Activated naive CD4-positive, alpha-beta T cell treated with anti-CD3 and anti-CD28 coated beads, Interleukin-2, amount 10 ng/mL, durations not matched to agents 7 days and 5 days (primary cell): ENCODE measurements around the gene PDP2.

Source experiments
- CTCF ChIA-PET: fragments of 350-600 bp; sonication (Branson Sonifier 250); formaldehyde crosslinking; loops from one replicate; lab custom pipeline; 2021; ENCODE audit warnings: antibody characterized with exemption; lab: Charles Lee
- DNase-seq: peaks from one replicate; pipeline ENCODE4 v3.0.0-alpha.2; 2020
- H3K27ac Mint-ChIP-seq: one replicate; pipeline ENCODE4 v1.8.0; 2021; ENCODE audit warnings: mild to moderate bottlenecking, moderate library complexity, mixed read lengths
- H3K27me3 Mint-ChIP-seq: one replicate; pipeline ENCODE4 v1.8.0; 2021; ENCODE audit warnings: mild to moderate bottlenecking, mixed read lengths
- H3K36me3 Mint-ChIP-seq: one replicate; pipeline ENCODE4 v1.8.0; 2021; ENCODE audit warnings: mixed read lengths
- H3K4me1 Mint-ChIP-seq: one replicate; pipeline ENCODE4 v1.8.0; 2021; ENCODE audit warnings: mixed read lengths
- H3K4me3 Mint-ChIP-seq: one replicate; pipeline ENCODE4 v1.8.0; 2021; ENCODE audit warnings: mild to moderate bottlenecking, moderate library complexity, mixed read lengths
- H3K9me3 Mint-ChIP-seq: one replicate; pipeline ENCODE4 v1.8.0; 2021; ENCODE audit warnings: mixed read lengths

Gene PDP2

DNA sequence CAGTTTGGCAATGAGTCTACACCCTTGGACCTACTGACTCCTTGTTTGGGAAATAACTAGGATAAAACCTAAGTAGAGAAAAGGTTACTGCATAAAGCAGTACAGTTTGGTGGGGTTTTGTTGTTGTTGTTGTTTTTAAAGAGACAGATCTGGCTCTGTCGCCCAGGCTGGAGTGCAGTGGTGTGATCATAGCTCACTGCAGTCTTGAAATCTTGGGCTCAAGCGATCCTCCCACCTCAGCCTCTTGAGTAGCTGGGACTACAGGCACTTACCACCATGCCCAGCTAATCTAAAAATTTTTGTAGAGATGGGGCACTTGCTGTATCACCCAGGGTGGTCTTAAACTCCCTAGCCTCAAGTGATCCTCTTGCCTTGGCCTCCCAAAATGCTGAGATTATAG, 1.2 kb downstream of the PDP2 start:
- Mint-ChIP-seq H3K4me1 (peaks cover 43% of the 10 kb centered on the region), H3K36me3 (peaks cover 18% of the 10 kb centered on the region), H3K4me3 (peak overlapping the region; percentile 99), H3K27me3 (peaks cover 6% of the 10 kb centered on the region), H3K9me3 (no peaks in the 10 kb centered on the region), H3K27ac (no peak overlapping the region)
- CTCF ChIA-PET = interaction anchor here (0.6 to 3.3 kb wide), 7 partner anchors 9 to 47 kb away, joined by 3 to 20 read pairs (median 10); no protein-coding TSS in a partner anchor
- DNase-seq = no peak

DNA sequence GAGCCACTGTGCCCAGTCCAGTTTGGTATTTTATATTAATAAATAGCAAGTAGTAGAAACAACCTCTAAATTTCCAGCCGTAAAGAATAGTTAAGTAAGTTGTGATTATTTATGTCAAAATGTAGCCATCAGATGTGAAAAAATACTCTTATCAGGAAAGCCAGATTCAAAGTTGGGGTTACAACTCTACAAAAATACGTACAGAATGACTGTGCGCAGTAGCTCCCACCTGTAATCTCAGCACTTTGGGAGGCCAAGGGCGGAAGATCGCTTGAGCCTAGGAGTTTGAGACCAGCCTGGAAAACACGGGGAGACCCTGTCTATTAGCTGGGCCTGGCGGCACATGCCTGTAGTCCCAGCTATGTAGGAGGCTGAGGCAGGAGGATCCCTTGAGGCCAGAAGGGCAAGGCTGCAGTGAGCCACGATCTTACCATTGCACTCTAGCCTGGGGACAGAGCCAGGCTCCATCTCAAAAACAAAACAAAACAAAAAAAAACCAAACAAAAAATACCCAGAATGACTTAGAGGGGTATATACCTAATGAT, 1.7 kb downstream of the PDP2 start:
- Mint-ChIP-seq H3K4me3 (no peak overlapping the region), H3K4me1 (peaks cover 46% of the 10 kb centered on the region), H3K27ac (no peak overlapping the region), H3K36me3 (peaks cover 23% of the 10 kb centered on the region), H3K27me3 (peaks cover 6% of the 10 kb centered on the region), H3K9me3 (no peaks in the 10 kb centered on the region)
- CTCF ChIA-PET = interaction anchor here (1.3 to 3.3 kb wide), 5 partner anchors 9 to 42 kb away, joined by 3 to 20 read pairs (median 12); no protein-coding TSS in a partner anchor
- no peak for DNase-seq

DNA sequence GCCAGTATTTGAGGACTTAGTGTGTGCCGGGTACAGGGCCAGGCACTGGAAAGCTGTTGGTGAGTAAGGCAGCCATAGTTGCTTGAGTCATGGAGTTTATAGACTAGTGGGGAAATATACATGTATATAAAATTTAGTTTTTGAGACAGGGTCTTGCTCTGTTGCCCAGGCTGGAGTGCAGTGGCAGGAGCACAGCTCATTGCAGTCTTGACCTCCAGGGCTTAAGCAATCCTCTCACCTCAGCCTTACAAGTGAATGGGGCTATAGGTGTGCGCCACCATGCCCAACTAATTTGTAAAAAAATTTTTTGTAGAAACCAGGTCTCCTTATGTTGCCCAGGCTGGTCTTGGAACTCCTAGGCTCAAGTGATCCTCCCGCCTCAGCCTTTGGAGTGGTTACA, 2.4 kb downstream of the PDP2 start:
- H3K4me1 Mint-ChIP-seq = peaks cover 51% of the 10 kb centered on the region
- H3K4me3 Mint-ChIP-seq = no peak overlapping the region
- DNase-seq = no peak
- no peak overlapping the region for H3K27ac Mint-ChIP-seq
- H3K9me3 Mint-ChIP-seq = no peaks in the 10 kb centered on the region
- peaks cover 28% of the 10 kb centered on the region for H3K36me3 Mint-ChIP-seq
- CTCF ChIA-PET = interaction anchor here (1.9 to 2.8 kb wide), 3 partner anchors 10 to 12 kb away, joined by 4 to 12 read pairs (median 12); no protein-coding TSS in a partner anchor
- peaks cover 6% of the 10 kb centered on the region for H3K27me3 Mint-ChIP-seq

DNA sequence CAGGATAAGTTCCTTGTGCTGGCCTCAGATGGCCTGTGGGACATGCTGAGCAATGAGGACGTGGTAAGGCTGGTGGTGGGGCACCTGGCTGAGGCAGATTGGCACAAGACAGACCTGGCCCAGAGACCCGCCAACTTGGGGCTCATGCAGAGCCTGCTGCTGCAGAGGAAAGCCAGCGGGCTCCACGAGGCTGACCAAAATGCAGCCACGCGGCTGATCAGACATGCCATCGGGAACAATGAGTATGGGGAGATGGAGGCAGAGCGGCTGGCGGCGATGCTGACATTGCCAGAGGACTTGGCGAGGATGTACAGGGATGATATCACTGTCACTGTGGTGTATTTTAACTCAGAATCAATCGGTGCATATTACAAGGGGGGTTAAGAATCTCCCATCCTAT, 5.2 kb downstream of the PDP2 start:
- no peak overlapping the region for H3K4me3 Mint-ChIP-seq
- CTCF ChIA-PET = interaction anchor here (1.5 to 2.2 kb wide), 2 partner anchors 9 to 18 kb away, joined by 3 to 12 read pairs; no protein-coding TSS in a partner anchor

DNA sequence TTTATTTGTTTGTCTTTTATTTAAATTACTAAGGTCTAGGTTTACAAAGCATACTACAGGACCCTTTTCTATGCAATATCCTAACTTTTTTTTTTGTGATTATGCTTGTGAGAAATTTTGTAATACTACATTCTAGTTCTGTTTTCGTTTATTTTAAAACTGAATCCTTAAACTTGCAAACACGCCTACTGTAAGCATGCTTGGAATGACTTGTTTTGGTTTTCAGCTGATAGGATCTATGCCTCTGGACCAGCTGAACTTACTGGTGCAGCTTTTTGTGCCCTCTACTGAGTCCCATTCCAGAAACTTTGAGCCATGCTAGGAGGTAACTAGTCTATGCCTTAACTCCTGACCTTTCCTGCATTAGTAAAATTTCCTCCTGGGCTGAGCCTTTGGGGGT, 6.0 kb downstream of the PDP2 start:
- peaks cover 29% of the 10 kb centered on the region for H3K4me1 Mint-ChIP-seq
- no peak overlapping the region for H3K27ac Mint-ChIP-seq
- no peaks in the 10 kb centered on the region for H3K27me3 Mint-ChIP-seq
- H3K9me3 Mint-ChIP-seq = no peaks in the 10 kb centered on the region
- H3K36me3 Mint-ChIP-seq = peaks cover 36% of the 10 kb centered on the region
- H3K4me3 Mint-ChIP-seq = no peak overlapping the region
- DNase-seq = no peak
- CTCF ChIA-PET = interaction anchor here (1.5 to 2.2 kb wide), 2 partner anchors 9 to 19 kb away, joined by 3 to 12 read pairs; no protein-coding TSS in a partner anchor

More for the DNA sequence above, 5.2 kb downstream of the PDP2 start:
- Mint-ChIP-seq H3K4me1 (peaks cover 30% of the 10 kb centered on the region), H3K36me3 (peaks cover 32% of the 10 kb centered on the region), H3K9me3 (no peaks in the 10 kb centered on the region), H3K27ac (no peak overlapping the region), H3K27me3 (peaks cover under 1% of the 10 kb centered on the region)
- no peak for DNase-seq

DNA sequence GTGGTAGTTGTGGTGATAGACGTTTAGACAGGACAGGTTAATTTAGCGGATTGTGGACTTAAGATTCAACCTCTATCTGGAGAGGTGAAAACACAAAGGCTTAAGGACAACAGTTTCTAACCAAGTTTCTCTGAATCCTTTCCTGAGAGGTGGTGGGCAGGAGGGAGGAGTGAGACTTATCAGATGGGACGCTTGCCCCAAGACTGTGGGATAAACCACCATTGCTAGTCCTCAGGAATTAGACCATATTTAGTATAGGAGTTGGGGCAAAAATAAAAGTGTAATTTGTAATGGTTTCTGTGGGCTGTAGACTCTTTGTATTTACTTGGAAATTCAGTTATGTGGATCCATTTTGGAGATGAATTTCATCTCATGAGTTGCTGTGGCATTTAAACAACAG, 6.6 kb downstream of the PDP2 start:
- H3K4me3 Mint-ChIP-seq = no peak overlapping the region
- no peak for DNase-seq
- H3K27ac Mint-ChIP-seq = no peak overlapping the region
- no peaks in the 10 kb centered on the region for H3K27me3 Mint-ChIP-seq
- CTCF ChIA-PET = interaction anchor here (1.5 to 2.2 kb wide), 2 partner anchors 8 to 19 kb away, joined by 3 to 12 read pairs; no protein-coding TSS in a partner anchor
- no peaks in the 10 kb centered on the region for H3K9me3 Mint-ChIP-seq
- H3K4me1 Mint-ChIP-seq = peaks cover 26% of the 10 kb centered on the region
- H3K36me3 Mint-ChIP-seq = peaks cover 38% of the 10 kb centered on the region

DNA sequence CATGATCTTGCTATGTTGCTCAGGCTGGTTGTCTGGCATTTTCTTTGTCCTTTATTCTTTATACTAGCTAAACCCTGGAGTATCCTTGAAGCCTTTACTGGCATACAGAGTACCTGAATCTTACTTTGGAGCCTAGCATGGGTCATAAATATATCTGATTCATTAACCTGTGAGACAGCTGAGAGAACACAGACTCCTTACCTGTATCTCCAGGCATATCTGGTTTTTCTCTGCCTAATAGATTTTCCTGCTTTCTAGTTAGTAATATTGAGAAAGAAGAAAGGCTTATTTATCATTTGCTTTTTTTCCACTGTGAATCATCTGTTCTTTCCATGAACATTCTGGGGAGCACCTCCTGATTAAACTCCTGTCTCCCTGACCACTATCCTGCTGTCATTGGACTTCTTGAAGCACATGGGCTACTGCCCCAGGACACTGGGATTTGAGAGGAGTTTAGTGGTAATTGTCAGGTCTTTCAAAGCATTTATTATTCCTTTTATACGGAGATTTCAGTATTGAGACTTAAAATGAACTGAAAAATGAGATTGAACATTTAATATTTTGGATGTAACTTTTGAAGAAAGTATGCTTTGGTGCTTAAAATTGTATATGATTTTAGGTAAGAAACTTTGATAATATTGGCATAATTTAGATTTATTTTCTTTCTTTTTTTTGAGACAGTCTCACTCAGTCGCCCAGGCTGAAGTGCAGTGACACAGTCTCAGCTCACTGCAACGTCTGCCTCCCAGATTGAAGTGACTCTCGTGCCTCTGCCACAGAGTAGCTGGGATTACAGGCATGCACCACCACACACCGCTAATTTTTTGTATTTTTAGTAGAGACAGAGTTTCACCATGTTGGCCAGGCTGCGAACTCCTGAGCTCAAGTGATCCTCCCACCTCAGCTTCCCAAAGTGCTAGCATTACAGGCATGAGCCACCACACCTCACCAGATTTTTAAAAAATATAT, 8.6 kb downstream of the PDP2 start:
- H3K4me1 Mint-ChIP-seq = peaks cover 32% of the 10 kb centered on the region
- no peaks in the 10 kb centered on the region for H3K9me3 Mint-ChIP-seq
- H3K27me3 Mint-ChIP-seq = no peaks in the 10 kb centered on the region
- DNase-seq = no peak
- CTCF ChIA-PET = interaction anchor here (1.2 to 3.0 kb wide), 3 partner anchors 8 to 21 kb away, joined by 3 to 10 read pairs (median 3); partner anchors contain the start of gene PDP2
- peaks cover 41% of the 10 kb centered on the region for H3K36me3 Mint-ChIP-seq
- H3K27ac Mint-ChIP-seq = no peak overlapping the region
- H3K4me3 Mint-ChIP-seq = no peak overlapping the region

DNA sequence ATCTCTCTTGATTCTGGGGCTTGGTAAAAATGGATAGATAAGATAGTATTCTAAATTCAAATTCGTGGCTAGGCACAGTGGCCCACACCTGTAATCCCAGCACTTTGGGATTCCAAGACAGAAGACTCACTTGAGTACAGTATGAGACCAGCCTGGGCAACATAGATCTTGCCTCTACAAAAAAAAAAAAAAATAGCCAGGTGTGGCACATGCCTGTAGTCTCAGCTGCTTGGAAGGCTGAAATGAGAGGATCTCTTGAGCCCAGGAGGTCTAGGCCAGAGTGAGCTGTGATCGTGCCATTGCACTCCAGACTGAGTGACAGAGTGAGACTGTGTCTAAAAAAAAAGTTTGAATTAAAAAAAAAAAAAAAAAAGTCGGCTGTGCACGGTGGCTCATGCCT, 9.3 kb downstream of the PDP2 start:
- Mint-ChIP-seq H3K9me3 (no peaks in the 10 kb centered on the region), H3K36me3 (peaks cover 37% of the 10 kb centered on the region), H3K27me3 (no peaks in the 10 kb centered on the region), H3K4me3 (no peak overlapping the region), H3K27ac (no peak overlapping the region), H3K4me1 (peaks cover 33% of the 10 kb centered on the region)
- DNase-seq = no peak
- CTCF ChIA-PET = interaction anchor here (1.2 to 3.0 kb wide), 2 partner anchors 9 to 17 kb away, joined by 3 to 10 read pairs; partner anchors contain the start of gene PDP2

DNA sequence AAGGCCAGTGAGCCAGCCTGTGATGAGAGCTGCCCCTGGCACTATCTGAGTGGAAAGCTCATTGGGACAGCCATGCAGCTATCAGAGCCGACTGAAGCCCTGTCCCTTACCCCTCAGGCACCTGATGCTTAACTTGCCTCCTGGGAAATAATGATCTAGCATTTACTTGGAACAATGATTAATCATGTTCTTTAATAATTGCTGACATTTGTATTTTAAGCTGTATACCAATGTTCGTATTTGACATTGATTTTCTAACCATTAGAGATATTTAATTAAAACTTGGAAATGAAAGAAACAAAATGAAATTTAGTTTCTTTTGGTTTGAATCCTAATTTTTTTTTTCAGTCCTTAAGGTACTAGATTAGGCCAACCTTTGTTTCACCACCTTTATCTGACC, 10.5 kb downstream of the PDP2 start:
- peaks cover 28% of the 10 kb centered on the region for H3K36me3 Mint-ChIP-seq
- no peak overlapping the region for H3K27ac Mint-ChIP-seq
- H3K4me3 Mint-ChIP-seq = no peak overlapping the region
- no peaks in the 10 kb centered on the region for H3K27me3 Mint-ChIP-seq
- no peaks in the 10 kb centered on the region for H3K9me3 Mint-ChIP-seq
- DNase-seq = no peak
- peaks cover 33% of the 10 kb centered on the region for H3K4me1 Mint-ChIP-seq
- CTCF ChIA-PET = interaction anchor here (0.8 to 4.5 kb wide), 4 partner anchors 10 to 60 kb away, joined by 3 to 19 read pairs (median 6); partner anchors contain the start of genes CDH16, NAE1 and PDP2

DNA sequence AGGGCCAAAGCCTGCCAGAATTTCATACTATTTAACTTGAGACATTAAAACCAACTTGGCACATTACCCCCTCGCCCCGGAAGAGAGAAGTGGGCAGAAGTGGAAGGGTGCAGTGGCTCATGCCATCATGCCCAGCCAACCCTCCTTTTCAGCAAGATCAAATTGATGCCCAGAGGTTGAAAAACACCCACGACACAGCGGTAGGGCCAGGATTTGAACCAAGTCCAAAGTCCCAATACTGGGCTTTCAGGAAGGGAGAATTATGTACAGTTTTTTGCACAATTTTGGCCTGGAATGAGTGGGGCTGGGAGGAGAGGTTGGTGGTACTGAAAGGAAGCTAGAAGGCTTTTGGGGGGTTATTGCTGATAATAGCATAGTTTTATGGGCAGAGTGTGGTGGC, 11.0 kb downstream of the PDP2 start:
- no peak for DNase-seq
- Mint-ChIP-seq H3K9me3 (no peaks in the 10 kb centered on the region), H3K4me3 (no peak overlapping the region), H3K36me3 (peaks cover 26% of the 10 kb centered on the region), H3K27ac (peak overlapping the region; percentile 14), H3K27me3 (no peaks in the 10 kb centered on the region), H3K4me1 (peaks cover 32% of the 10 kb centered on the region)
- CTCF ChIA-PET = interaction anchor here (3.0 to 4.5 kb wide), 2 partner anchors 11 to 23 kb away, joined by 10 to 19 read pairs; partner anchors contain the start of gene PDP2

DNA sequence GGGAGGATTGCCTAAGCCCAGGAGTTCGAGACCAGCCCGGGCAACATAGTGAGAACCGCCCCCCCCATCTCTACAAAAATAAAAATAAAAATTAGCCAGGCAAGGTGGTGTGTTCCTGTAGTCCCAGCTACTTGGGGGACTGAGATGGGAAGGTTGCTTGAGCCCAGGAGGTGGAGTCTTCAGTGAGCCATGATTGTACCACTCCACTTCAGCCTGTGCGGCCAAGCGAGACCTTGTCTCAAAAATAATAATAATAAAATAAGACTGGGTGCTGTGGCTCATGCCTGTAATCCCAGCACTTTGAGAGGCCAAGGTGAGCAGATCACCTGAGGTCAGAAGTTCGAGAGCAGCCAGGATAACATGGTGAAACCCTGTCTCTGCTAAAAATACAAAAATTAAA, 11.5 kb downstream of the PDP2 start:
- CTCF ChIA-PET = interaction anchor here (0.8 to 10.5 kb wide), 8 partner anchors 10 to 34 kb away, joined by 3 to 135 read pairs (median 8); partner anchors contain the start of genes CDH16, PDP2 and RRAD
- Mint-ChIP-seq H3K27me3 (no peaks in the 10 kb centered on the region), H3K27ac (no peak overlapping the region), H3K9me3 (no peaks in the 10 kb centered on the region), H3K4me3 (no peak overlapping the region), H3K4me1 (peaks cover 29% of the 10 kb centered on the region), H3K36me3 (peaks cover 23% of the 10 kb centered on the region)
- DNase-seq = no peak

DNA sequence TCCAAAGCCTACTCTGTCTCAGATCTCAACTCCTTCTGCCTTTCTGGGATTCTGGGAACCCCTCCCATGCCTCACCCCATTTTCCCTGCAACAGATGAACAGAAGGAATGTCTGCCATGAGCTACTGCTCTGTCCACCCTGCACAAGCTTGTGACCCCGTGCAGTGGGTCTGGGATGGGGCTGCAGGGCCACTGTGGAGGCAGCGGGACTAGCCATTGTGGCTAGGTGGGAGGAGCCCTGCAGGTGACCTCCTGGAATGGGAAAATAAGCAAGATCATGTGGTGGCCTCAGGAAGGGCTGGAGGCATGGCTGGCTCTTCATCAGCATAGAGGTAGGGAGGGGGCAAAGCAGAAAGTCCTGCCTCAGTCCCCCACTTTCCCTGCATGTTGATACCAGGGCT, 13.7 kb downstream of the PDP2 start:
- no peak for DNase-seq
- Mint-ChIP-seq H3K9me3 (no peaks in the 10 kb centered on the region), H3K27ac (no peak overlapping the region), H3K4me3 (no peak overlapping the region), H3K4me1 (peaks cover 18% of the 10 kb centered on the region), H3K27me3 (no peaks in the 10 kb centered on the region), H3K36me3 (peaks cover 9% of the 10 kb centered on the region)
- CTCF ChIA-PET = interaction anchor here (1.1 to 10.5 kb wide), 12 partner anchors 8 to 66 kb away, joined by 3 to 135 read pairs (median 12); partner anchors contain the start of genes CDH16, CIAO2B, PDP2 and RRAD

DNA sequence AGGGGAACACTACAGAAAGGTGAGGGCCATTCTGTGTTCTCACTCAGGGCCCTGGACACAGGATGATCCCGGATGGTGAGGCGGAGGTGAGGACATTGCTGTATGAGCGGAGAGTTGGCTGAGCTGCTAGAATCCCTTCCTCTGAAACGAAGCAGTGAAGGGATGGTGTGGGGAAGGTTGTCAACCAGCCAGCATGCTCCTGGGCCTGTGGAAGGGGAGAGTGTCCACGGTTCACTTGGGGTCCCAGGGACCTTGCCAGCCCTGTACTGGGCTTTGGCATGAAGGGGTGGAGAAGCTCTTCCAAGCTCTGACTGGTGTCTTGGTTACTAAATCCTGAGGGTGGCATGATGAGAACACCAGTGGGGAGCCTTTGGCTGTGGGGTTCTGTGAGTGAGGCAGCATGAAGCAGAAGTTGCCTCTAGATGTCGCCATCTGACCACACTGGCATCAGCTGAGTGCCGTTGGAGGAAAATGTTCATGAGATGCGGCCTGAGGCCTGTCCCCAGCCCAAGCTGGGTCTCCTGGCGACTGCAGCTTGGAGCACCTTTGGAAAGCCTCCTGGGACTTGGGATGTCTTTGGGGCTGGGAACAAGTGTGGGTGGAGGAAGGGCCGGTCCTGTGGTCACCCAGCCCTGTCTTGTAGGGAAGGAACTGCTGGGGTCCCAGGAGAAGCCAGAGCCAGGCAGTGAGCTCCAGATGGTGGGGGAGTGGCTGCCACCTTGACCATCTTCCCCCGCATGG, 14.8 kb downstream of the PDP2 start:
- peak; percentile 82 for DNase-seq
- no peak overlapping the region for H3K4me3 Mint-ChIP-seq
- H3K9me3 Mint-ChIP-seq = no peaks in the 10 kb centered on the region
- H3K36me3 Mint-ChIP-seq = peaks cover 9% of the 10 kb centered on the region
- peaks cover 18% of the 10 kb centered on the region for H3K4me1 Mint-ChIP-seq
- peaks cover 6% of the 10 kb centered on the region for H3K27me3 Mint-ChIP-seq
- CTCF ChIA-PET = interaction anchor here (0.7 to 10.5 kb wide), 28 partner anchors 8 to 532 kb away, joined by 3 to 135 read pairs (median 6); partner anchors contain the start of genes CDH16, CIAO2B, PDP2 and RRAD
- H3K27ac Mint-ChIP-seq = no peak overlapping the region
